IMR-90 (cell line): ENCODE measurements around the gene CTAGE9. TPM values are rescaled to one million over a fixed set of nuclear protein-coding genes. Genes with fewer than 3 reads are reported as not detected.

Experiments used
- ATAC-seq: fragments of 200-7000 bp; cut with Tn5 transposase; 2 replicates; pipeline ENCODE4 v1.9.1; 2020; ENCODE audit warnings: low read depth, mild to moderate bottlenecking, moderate library complexity
- BruUV-seq: library from RNA; stranded (reverse); fragments of 400-500 nt; replicated peaks from 2 replicates; lab custom pipeline; 2021; lab: Mats Ljungman, UMichigan
- CTCF ChIA-PET: fragments of 300-600 bp; formaldehyde crosslinking; extraction: SDS; loops from one replicate; lab custom pipeline; 2021; ENCODE audit warnings: antibody characterized with exemption; lab: Yijun Ruan, JAX
- POLR2A ChIA-PET: fragments of 300-600 bp; sonication (Branson Sonifier 250); formaldehyde crosslinking; loops from one replicate; lab custom pipeline; 2022; ENCODE audit warnings: antibody characterized with exemption; ENCODE audit not compliant: unreplicated experiment; lab: Charles Lee
- DNase-seq: peaks from one replicate; pipeline ENCODE4 v3.0.0; 2013
- H2AFZ ChIP-seq: replicated peaks from 2 replicates; pipeline ENCODE3; 2013; ENCODE audit warnings: low read length, mild to moderate bottlenecking; ENCODE audit not compliant: poor library complexity
- H2AK5ac ChIP-seq: 2 replicates; pipeline ENCODE4 v1.6.1; 2013; ENCODE audit warnings: low read depth, low read length, inconsistent platforms
- H2AK9ac ChIP-seq: replicated peaks from 2 replicates; pipeline ENCODE3; 2013; ENCODE audit warnings: mild to moderate bottlenecking, low read depth, low read length, moderate library complexity; ENCODE audit not compliant: poor library complexity
- H2BK120ac ChIP-seq: 2 replicates; pipeline ENCODE4 v1.6.1; 2013; ENCODE audit warnings: low read depth, low read length, inconsistent platforms
- H2BK15ac ChIP-seq: 3 replicates; pipeline ENCODE4 v1.6.1; 2013; ENCODE audit warnings: low read depth, low read length, inconsistent platforms
- H2BK20ac ChIP-seq: 2 replicates; pipeline ENCODE4 v1.6.1; 2013; ENCODE audit warnings: low read depth, mild to moderate bottlenecking, inconsistent platforms, low read length, moderate library complexity
- H2BK5ac ChIP-seq: 2 replicates; pipeline ENCODE4 v1.6.1; 2013; ENCODE audit warnings: mild to moderate bottlenecking, low read depth, low read length, inconsistent platforms; ENCODE audit not compliant: poor library complexity, severe bottlenecking
- H3K14ac ChIP-seq: replicated peaks from 2 replicates; pipeline ENCODE4 v1.6.1; 2013; ENCODE audit warnings: low read depth, low read length, inconsistent platforms
- H3K18ac ChIP-seq: 2 replicates; pipeline ENCODE4 v1.6.1; 2013; ENCODE audit warnings: low read depth, low read length, control low read depth
- H3K23ac ChIP-seq: 2 replicates; pipeline ENCODE4 v1.6.1; 2013; ENCODE audit warnings: low read depth, low read length, inconsistent platforms
- H3K27ac ChIP-seq: 2 replicates; pipeline ENCODE4 v1.5.1; 2013; ENCODE audit warnings: mild to moderate bottlenecking, control low read depth, low read length; ENCODE audit not compliant: insufficient read depth
- H3K27me3 ChIP-seq: 2 replicates; pipeline ENCODE4 v1.6.1; 2013; ENCODE audit warnings: low read length; ENCODE audit not compliant: control insufficient read depth, insufficient read depth
- H3K36me3 ChIP-seq: 2 replicates; pipeline ENCODE4 v1.6.1; 2013; ENCODE audit warnings: low read length, mixed read lengths; ENCODE audit not compliant: control insufficient read depth, insufficient read depth
- H3K4ac ChIP-seq: 2 replicates; pipeline ENCODE4 v1.6.1; 2013; ENCODE audit warnings: low read depth, low read length, inconsistent platforms
- H3K4me1 ChIP-seq: 2 replicates; pipeline ENCODE4 v1.6.1; 2013; ENCODE audit warnings: low read length, mixed read lengths; ENCODE audit not compliant: control insufficient read depth, insufficient read depth
- H3K4me2 ChIP-seq: 2 replicates; pipeline ENCODE4 v1.6.1; 2013; ENCODE audit warnings: low read depth, mild to moderate bottlenecking, control low read depth, low read length, moderate library complexity
- H3K4me3 ChIP-seq: 2 replicates; pipeline ENCODE4 v1.5.1; 2013; ENCODE audit warnings: low read depth, mild to moderate bottlenecking, control low read depth, low read length, moderate library complexity; ENCODE audit not compliant: insufficient read depth
- H3K56ac ChIP-seq: 2 replicates; pipeline ENCODE4 v1.6.1; 2013; ENCODE audit warnings: low read length, inconsistent platforms; ENCODE audit not compliant: insufficient read depth; ENCODE audit errors: extremely low read depth
- H3K79me1 ChIP-seq, 2 experiments: 2 replicates each; pipeline ENCODE4 v1.6.1; 2013; ENCODE audit warnings: low read length in 2 of 2, inconsistent platforms in 1 of 2, low read depth in 1 of 2
- H3K9ac ChIP-seq: 2 replicates; pipeline ENCODE4 v1.6.1; 2013; ENCODE audit warnings: low read depth, low read length, control low read depth
- H3K9me1 ChIP-seq: 2 replicates; pipeline ENCODE4 v1.6.1; 2013; ENCODE audit warnings: low read length, inconsistent platforms; ENCODE audit not compliant: insufficient read depth
- H3K9me3 ChIP-seq: 2 replicates; pipeline ENCODE4 v1.6.1; 2013; ENCODE audit warnings: low read length; ENCODE audit not compliant: control insufficient read depth, insufficient read depth
- H4K20me1 ChIP-seq: 2 replicates; pipeline ENCODE4 v1.6.1; 2013; ENCODE audit warnings: low read length, inconsistent platforms; ENCODE audit not compliant: insufficient read depth
- H4K5ac ChIP-seq: 2 replicates; pipeline ENCODE4 v1.6.1; 2013; ENCODE audit warnings: mild to moderate bottlenecking, low read depth, low read length, control low read depth
- H4K8ac ChIP-seq, 2 experiments: 2 replicates each; pipeline ENCODE4 v1.6.1; 2013; ENCODE audit warnings: low read depth in 2 of 2, low read length in 2 of 2, control low read depth in 1 of 2, inconsistent platforms in 1 of 2
- H4K91ac ChIP-seq: 2 replicates; pipeline ENCODE4 v1.6.1; 2013; ENCODE audit warnings: low read depth, low read length, inconsistent platforms; ENCODE audit not compliant: insufficient read depth
- BHLHE40 ChIP-seq: fragments of 150-350 bp; IDR thresholded peaks from 2 replicates; pipeline ENCODE4 v1.6.1; 2016; ENCODE audit warnings: mild to moderate bottlenecking, low read depth, low read length
- CEBPB ChIP-seq: IDR thresholded peaks from 2 replicates; pipeline ENCODE4 v1.6.1; 2012; ENCODE audit warnings: low read depth, low read length, improper control_type of control experiment
- CHD1 ChIP-seq: IDR thresholded peaks from 2 replicates; pipeline ENCODE4 v1.6.1; 2012; ENCODE audit warnings: low read depth, low read length, improper control_type of control experiment
- FOS ChIP-seq: fragments of 150-350 bp; IDR thresholded peaks from 2 replicates; pipeline ENCODE4 v1.6.1; 2016; ENCODE audit warnings: low read depth, low read length
- MAFK ChIP-seq: IDR thresholded peaks from 2 replicates; pipeline ENCODE4 v1.6.1; 2012; ENCODE audit warnings: low read depth, low read length, improper control_type of control experiment
- MAZ ChIP-seq: IDR thresholded peaks from 2 replicates; pipeline ENCODE4 v1.6.1; 2012; ENCODE audit warnings: low read depth, mild to moderate bottlenecking, low read length, improper control_type of control experiment, moderate library complexity, borderline replicate concordance
- MXI1 ChIP-seq: IDR thresholded peaks from 2 replicates; pipeline ENCODE4 v1.6.1; 2012; ENCODE audit warnings: low read depth, mild to moderate bottlenecking, low read length, moderate library complexity, borderline replicate concordance
- NFE2L2 ChIP-seq: fragments of 150-350 bp; IDR thresholded peaks from 2 replicates; pipeline ENCODE4 v1.6.1; 2016; ENCODE audit warnings: low read depth, mild to moderate bottlenecking, low read length
- POLR2A ChIP-seq: IDR thresholded peaks from 2 replicates; pipeline ENCODE4 v1.6.1; 2012; ENCODE audit warnings: mild to moderate bottlenecking, low read depth, low read length
- RAD21 ChIP-seq: IDR thresholded peaks from 2 replicates; pipeline ENCODE4 v1.6.1; 2012; ENCODE audit warnings: low read length, improper control_type of control experiment
- RCOR1 ChIP-seq: IDR thresholded peaks from 2 replicates; pipeline ENCODE4 v1.6.1; 2012; ENCODE audit warnings: mild to moderate bottlenecking, low read length, improper control_type of control experiment; ENCODE audit not compliant: insufficient replicate concordance
- RFX5 ChIP-seq: IDR thresholded peaks from 2 replicates; pipeline ENCODE4 v1.8.0; 2012; ENCODE audit warnings: low read depth, mild to moderate bottlenecking, low read length, moderate library complexity
- SMC3 ChIP-seq: fragments of 150-350 bp; IDR thresholded peaks from 2 replicates; pipeline ENCODE4 v1.6.1; 2016; ENCODE audit warnings: low read depth, mild to moderate bottlenecking, antibody characterized with exemption, low read length, moderate library complexity
- WGBS, 2 experiments: methylation state at CpG; one replicate each; pipeline versions ENCODE4 v1.1.5 to v1.1.7; 2013; ENCODE audit warnings: missing lambda C conversion rate in 2 of 2; ENCODE audit not compliant: insufficient read length in 1 of 2; ENCODE audit errors: extremely low coverage in 2 of 2; 5-methylcytosine and 5-hydroxymethylcytosine counted together
- dilution Hi-C: fragments of 300-500 bp; cut with HindIII; formaldehyde crosslinking; loops from one replicate; pipeline ENCODE4 v1.14.3; 2018; ENCODE audit warnings: low sequenced_read_pairs; ENCODE audit not compliant: unreplicated experiment
- in situ Hi-C: fragments of 300-500 bp; cut with MboI; formaldehyde crosslinking; loops from 3 replicates; pipeline ENCODE4 v1.14.3; 2019; ENCODE audit warnings: low sequenced_read_pairs, inconsistent platforms, mixed read lengths
- intact Hi-C: fragments of 100-400 bp; cut with micrococcal nuclease; formaldehyde crosslinking; loops from 2 replicates; pipeline ENCODE4 v1.10.0; 2022
- polyA plus RNA-seq, 3 experiments: library from polyadenylated mRNA; depleted of rRNA; stranded (reverse); fragments of >200 nt; gene quantifications; 2 replicates each; pipeline ENCODE4 v1.2.3, GENCODE V29; 2012; ENCODE audit warnings: low replicate concordance in 1 of 3
- total RNA-seq: library from RNA; depleted of rRNA; stranded (reverse); fragments of >200 nt; gene quantifications from 2 replicates; pipeline ENCODE4 v1.2.3, GENCODE V29; 2012
- TF ChIP-seq, protein P1 (sequence below): fragments of 150-350 bp; IDR thresholded peaks from 2 replicates; pipeline ENCODE4 v1.6.1; 2016; ENCODE audit warnings: low read depth, mild to moderate bottlenecking, low read length, moderate library complexity, borderline replicate concordance
- TF ChIP-seq, protein P2 (sequence below): conservative IDR thresholded peaks from 2 replicates; pipeline ENCODE4 v1.5.1; 2012; ENCODE audit warnings: mild to moderate bottlenecking, low read depth, low read length, improper control_type of control experiment
- TF ChIP-seq, protein P3 (sequence below): fragments of 150-350 bp; IDR thresholded peaks from 2 replicates; pipeline ENCODE4 v1.6.1; 2017; ENCODE audit warnings: mild to moderate bottlenecking, antibody characterized with exemption, low read length, low read depth

The CTAGE9 gene
- total and polyA plus RNA-seq, 2 of the 4 experiments (the other 2 are of a cell fraction) = not detected

DNA sequence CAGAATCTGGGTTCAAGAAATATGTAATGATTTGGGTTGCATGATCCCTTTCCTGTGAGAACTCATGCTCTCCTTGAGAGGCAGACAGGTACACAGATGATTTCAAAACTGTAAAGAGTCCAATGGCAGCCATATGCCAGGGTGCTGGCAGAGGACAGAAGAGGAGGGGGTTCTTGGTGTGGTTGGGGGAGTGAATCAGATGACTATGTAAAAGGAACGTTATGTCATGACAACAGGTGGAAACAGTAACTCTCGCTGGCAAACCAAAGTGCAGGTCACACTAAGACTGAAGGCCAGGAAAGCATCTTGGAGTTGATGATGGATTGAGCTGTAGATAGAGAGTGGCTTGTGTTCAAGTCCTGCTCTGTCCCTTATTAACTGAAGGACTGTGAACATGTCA is 29.9 kb downstream of the CTAGE9 start:
- no CpG with 5 or more reads among the region's 2 CpGs for WGBS, 2 experiments
- H3K4ac ChIP-seq = no peak overlapping the region
- H3K9me1 ChIP-seq = no peaks in the 10 kb centered on the region
- CTCF ChIA-PET = no interaction called here
- no peak overlapping the region for H3K27ac ChIP-seq
- H4K5ac ChIP-seq = no peak overlapping the region
- no peak overlapping the region for H4K8ac ChIP-seq
- peaks cover 3% of the 10 kb centered on the region for H3K27me3 ChIP-seq
- H2BK5ac ChIP-seq = no peak overlapping the region
- POLR2A ChIA-PET = no interaction called here
- no TSS peak for BruUV-seq
- H2BK15ac ChIP-seq = no peak overlapping the region
- no peak overlapping the region for H3K9ac ChIP-seq
- H3K4me2 ChIP-seq = no peak overlapping the region
- H3K14ac ChIP-seq = no peak overlapping the region
- H2AK5ac ChIP-seq = no peak overlapping the region
- no peak overlapping the region for H3K4me3 ChIP-seq
- H3K56ac ChIP-seq = no peak overlapping the region
- no peak overlapping the region for H2BK20ac ChIP-seq
- DNase-seq (no peak), ATAC-seq (no peak)
- no peaks in the 10 kb centered on the region for H3K36me3 ChIP-seq
- dilution Hi-C loops (no loop called here), in situ Hi-C loops (loop anchor here (25.0 kb wide), 1 partner anchor 806 kb away; no protein-coding TSS in a partner anchor), intact Hi-C loops (loop anchor here (5.0 kb wide), 1 partner anchor 586 kb away; no protein-coding TSS in a partner anchor)
- H2AK9ac ChIP-seq = no peak overlapping the region
- TF ChIP-seq MAZ = no peak
- no peak for TF ChIP-seq POLR2A
- TF ChIP-seq CHD1 = no peak
- TF ChIP-seq CEBPB = no peak
- no peak for TF ChIP-seq BHLHE40
- TF ChIP-seq, protein P1, sequence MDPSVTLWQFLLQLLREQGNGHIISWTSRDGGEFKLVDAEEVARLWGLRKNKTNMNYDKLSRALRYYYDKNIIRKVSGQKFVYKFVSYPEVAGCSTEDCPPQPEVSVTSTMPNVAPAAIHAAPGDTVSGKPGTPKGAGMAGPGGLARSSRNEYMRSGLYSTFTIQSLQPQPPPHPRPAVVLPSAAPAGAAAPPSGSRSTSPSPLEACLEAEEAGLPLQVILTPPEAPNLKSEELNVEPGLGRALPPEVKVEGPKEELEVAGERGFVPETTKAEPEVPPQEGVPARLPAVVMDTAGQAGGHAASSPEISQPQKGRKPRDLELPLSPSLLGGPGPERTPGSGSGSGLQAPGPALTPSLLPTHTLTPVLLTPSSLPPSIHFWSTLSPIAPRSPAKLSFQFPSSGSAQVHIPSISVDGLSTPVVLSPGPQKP = no peak
- no peak for TF ChIP-seq SMC3
- no peak for TF ChIP-seq RAD21
- TF ChIP-seq, protein P2, sequence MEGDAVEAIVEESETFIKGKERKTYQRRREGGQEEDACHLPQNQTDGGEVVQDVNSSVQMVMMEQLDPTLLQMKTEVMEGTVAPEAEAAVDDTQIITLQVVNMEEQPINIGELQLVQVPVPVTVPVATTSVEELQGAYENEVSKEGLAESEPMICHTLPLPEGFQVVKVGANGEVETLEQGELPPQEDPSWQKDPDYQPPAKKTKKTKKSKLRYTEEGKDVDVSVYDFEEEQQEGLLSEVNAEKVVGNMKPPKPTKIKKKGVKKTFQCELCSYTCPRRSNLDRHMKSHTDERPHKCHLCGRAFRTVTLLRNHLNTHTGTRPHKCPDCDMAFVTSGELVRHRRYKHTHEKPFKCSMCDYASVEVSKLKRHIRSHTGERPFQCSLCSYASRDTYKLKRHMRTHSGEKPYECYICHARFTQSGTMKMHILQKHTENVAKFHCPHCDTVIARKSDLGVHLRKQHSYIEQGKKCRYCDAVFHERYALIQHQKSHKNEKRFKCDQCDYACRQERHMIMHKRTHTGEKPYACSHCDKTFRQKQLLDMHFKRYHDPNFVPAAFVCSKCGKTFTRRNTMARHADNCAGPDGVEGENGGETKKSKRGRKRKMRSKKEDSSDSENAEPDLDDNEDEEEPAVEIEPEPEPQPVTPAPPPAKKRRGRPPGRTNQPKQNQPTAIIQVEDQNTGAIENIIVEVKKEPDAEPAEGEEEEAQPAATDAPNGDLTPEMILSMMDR = no peak
- TF ChIP-seq MXI1 = no peak
- TF ChIP-seq RCOR1 = no peak
- no peak for TF ChIP-seq NFE2L2
- no peak for TF ChIP-seq FOS
- TF ChIP-seq RFX5 = no peak
- TF ChIP-seq, protein P3, sequence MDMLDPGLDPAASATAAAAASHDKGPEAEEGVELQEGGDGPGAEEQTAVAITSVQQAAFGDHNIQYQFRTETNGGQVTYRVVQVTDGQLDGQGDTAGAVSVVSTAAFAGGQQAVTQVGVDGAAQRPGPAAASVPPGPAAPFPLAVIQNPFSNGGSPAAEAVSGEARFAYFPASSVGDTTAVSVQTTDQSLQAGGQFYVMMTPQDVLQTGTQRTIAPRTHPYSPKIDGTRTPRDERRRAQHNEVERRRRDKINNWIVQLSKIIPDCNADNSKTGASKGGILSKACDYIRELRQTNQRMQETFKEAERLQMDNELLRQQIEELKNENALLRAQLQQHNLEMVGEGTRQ = no peak
- no peak for TF ChIP-seq MAFK
- H3K18ac ChIP-seq = no peak overlapping the region
- H4K20me1 ChIP-seq = no peaks in the 10 kb centered on the region
- no peak overlapping the region for H2BK120ac ChIP-seq
- H3K9me3 ChIP-seq = no peaks in the 10 kb centered on the region
- H3K23ac ChIP-seq = no peak overlapping the region
- H2AFZ ChIP-seq = no peak overlapping the region
- H3K4me1 ChIP-seq = no peaks in the 10 kb centered on the region
- no peak overlapping the region for H4K91ac ChIP-seq
- no peaks in the 10 kb centered on the region for H3K79me1 ChIP-seq
